Measurements from ENCODE around the gene LIM2. TPM values are rescaled to one million over a fixed set of nuclear protein-coding genes. Genes with fewer than 3 reads are reported as not detected.

LIM2 gene
- total and polyA plus RNA-seq, 9 of the 15 experiments (the other 6 are each of a cell fraction or from before 2014, with no cell fraction given) = 0.07 to 0.45 (median 0.18) TPM; not detected in 4

GRCh38 chr19:51339313-51339686, 48.5 kb downstream of the LIM2 start (continued):
- no peak for TF ChIP-seq EP400 (IDR thresholded peaks at IDR 0.05)
- TF ChIP-seq MTA1 (IDR thresholded peaks at IDR 0.05; ENCODE audit: borderline replicate concordance) = peak; percentile 39; the same call in 1 of the 2 replicates
- TF ChIP-seq ZNF311 (CRISPR knock-in tag; IDR thresholded peaks at IDR 0.05) = no peak
- TF ChIP-seq SIN3A (IDR thresholded peaks at IDR 0.05; ENCODE audit: borderline replicate concordance in 2 of 2, control insufficient read depth in 1 of 2, low read depth in 2 of 2, low read length in 2 of 2) = no peak
- TF ChIP-seq CBX8 (IDR thresholded peaks at IDR 0.05; ENCODE audit: borderline replicate concordance, extremely low read depth, low read depth, low read length, poor library complexity, severe bottlenecking) = no peak
- TF ChIP-seq, protein P1, sequence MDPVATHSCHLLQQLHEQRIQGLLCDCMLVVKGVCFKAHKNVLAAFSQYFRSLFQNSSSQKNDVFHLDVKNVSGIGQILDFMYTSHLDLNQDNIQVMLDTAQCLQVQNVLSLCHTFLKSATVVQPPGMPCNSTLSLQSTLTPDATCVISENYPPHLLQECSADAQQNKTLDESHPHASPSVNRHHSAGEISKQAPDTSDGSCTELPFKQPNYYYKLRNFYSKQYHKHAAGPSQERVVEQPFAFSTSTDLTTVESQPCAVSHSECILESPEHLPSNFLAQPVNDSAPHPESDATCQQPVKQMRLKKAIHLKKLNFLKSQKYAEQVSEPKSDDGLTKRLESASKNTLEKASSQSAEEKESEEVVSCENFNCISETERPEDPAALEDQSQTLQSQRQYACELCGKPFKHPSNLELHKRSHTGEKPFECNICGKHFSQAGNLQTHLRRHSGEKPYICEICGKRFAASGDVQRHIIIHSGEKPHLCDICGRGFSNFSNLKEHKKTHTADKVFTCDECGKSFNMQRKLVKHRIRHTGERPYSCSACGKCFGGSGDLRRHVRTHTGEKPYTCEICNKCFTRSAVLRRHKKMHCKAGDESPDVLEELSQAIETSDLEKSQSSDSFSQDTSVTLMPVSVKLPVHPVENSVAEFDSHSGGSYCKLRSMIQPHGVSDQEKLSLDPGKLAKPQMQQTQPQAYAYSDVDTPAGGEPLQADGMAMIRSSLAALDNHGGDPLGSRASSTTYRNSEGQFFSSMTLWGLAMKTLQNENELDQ (CRISPR knock-in tag; IDR thresholded peaks at IDR 0.05; ENCODE audit: borderline replicate concordance) = no peak
- no peak for TF ChIP-seq ZFP36 (IDR thresholded peaks at IDR 0.05; ENCODE audit: low read depth, low read length, partially characterized antibody)
- TF ChIP-seq MAFG (tag; conservative IDR thresholded peaks at IDR 0.05) = no peak
- TF ChIP-seq ZNF408 (CRISPR knock-in tag; IDR thresholded peaks at IDR 0.05; ENCODE audit: low read depth) = no peak
- TF ChIP-seq ZNF263 (CRISPR knock-in tag; IDR thresholded peaks at IDR 0.05; ENCODE audit: borderline replicate concordance) = no peak
- TF ChIP-seq RUNX1 (IDR thresholded peaks at IDR 0.05; ENCODE audit: low read depth) = no peak
- TF ChIP-seq AFF4 (CRISPR knock-in tag; IDR thresholded peaks at IDR 0.05) = no peak; the same call in 1 of the 2 replicates
- TF ChIP-seq TAF1 (IDR thresholded peaks at IDR 0.05; ENCODE audit: control insufficient read depth, extremely low read depth, insufficient read depth, low read length, severe bottlenecking) = no peak
- 0 out of 2 replicates have a peak, but pooled peaks have one; percentile 54 for TF ChIP-seq HIVEP1 (CRISPR knock-in tag; IDR thresholded peaks at IDR 0.05)
- no peak for TF ChIP-seq ASH1L (IDR thresholded peaks at IDR 0.05; ENCODE audit: borderline replicate concordance, low read depth, partially characterized antibody)
- no peak for TF ChIP-seq EGR1 (conservative IDR thresholded peaks at IDR 0.05)
- no peak for TF ChIP-seq ZHX1 (conservative IDR thresholded peaks at IDR 0.05; ENCODE audit: low read length)
- TF ChIP-seq YY1 (IDR thresholded peaks at IDR 0.05; ENCODE audit: borderline replicate concordance in 1 of 3, control insufficient read depth in 1 of 3, extremely low read depth in 1 of 3, insufficient read depth in 3 of 3, insufficient read length in 1 of 3, insufficient replicate concordance in 2 of 3, low read depth in 1 of 3, low read length in 2 of 3) = no peak
